ENCODE data around the gene KIR3DL2.
"Not testable (repeated sequence)": the region's sequence is repeated elsewhere in the genome, so short reads cannot be mapped to it uniquely, and the experiment has no call there.

DNA sequence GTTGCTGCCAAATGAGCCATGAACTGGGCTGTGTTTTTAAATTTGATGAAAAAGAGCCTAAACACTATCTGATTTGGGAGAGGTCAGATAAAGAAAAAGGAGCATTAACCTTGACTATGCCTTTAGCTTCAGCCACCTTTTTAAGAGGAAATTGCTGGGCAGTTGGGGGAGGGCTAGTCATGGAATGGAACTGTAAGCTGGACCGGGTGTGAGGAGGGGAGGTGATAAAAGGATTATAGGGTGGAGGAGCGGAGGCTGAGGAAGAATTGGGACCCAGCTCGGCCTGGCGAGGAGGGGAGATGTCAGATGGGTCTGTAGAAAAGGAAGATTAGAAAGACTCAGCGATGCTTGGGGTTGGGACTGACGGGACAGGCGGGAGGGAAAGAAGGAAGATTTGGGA is 48.4 kb downstream of the KIR3DL2 start:
- TF ChIP-seq CTCF (IDR thresholded peaks at IDR 0.05); EP300 (IDR thresholded peaks at IDR 0.05; ENCODE audit: low read depth); POLR2A (IDR thresholded peaks at IDR 0.05): not testable (repeated sequence)
